Activated CD4-positive, alpha-beta T cell treated with anti-CD3 and anti-CD28 coated beads, Interleukin-2, amount 10 ng/mL, durations not matched to agents 7 days and 5 days (primary cell): ENCODE measurements around the gene TBC1D2B. TPM values are rescaled to one million over a fixed set of nuclear protein-coding genes. Genes with fewer than 3 reads are reported as not detected.

Experiments used
- CTCF ChIA-PET: fragments of 350-600 bp; sonication (Branson Sonifier 250); formaldehyde crosslinking; loops from one replicate; lab custom pipeline; 2021; ENCODE audit warnings: antibody characterized with exemption; lab: Charles Lee
- POLR2A ChIA-PET: fragments of 350-600 bp; sonication (Branson Sonifier 250); formaldehyde crosslinking; loops from one replicate; lab custom pipeline; 2021; ENCODE audit warnings: antibody characterized with exemption; lab: Charles Lee
- DNase-seq: peaks from one replicate; pipeline ENCODE4 v3.0.0-alpha.2; 2020
- H3K27ac Mint-ChIP-seq: one replicate; pipeline ENCODE4 v1.8.0; 2021; ENCODE audit warnings: mild to moderate bottlenecking, moderate library complexity, mixed read lengths
- H3K27me3 Mint-ChIP-seq: one replicate; pipeline ENCODE4 v1.8.0; 2021; ENCODE audit warnings: mixed read lengths
- H3K36me3 Mint-ChIP-seq: one replicate; pipeline ENCODE4 v1.8.0; 2021; ENCODE audit warnings: low read depth, mixed read lengths
- H3K4me1 Mint-ChIP-seq: one replicate; pipeline ENCODE4 v1.8.0; 2021; ENCODE audit warnings: mixed read lengths
- H3K4me3 Mint-ChIP-seq: one replicate; pipeline ENCODE4 v1.8.0; 2021; ENCODE audit warnings: mild to moderate bottlenecking, moderate library complexity, mixed read lengths
- H3K9me3 Mint-ChIP-seq: one replicate; pipeline ENCODE4 v1.8.0; 2021; ENCODE audit warnings: mixed read lengths
- total RNA-seq, 2 experiments: library from RNA; stranded (reverse); gene quantifications; one replicate each; pipeline ENCODE4 v1.2.3, GENCODE V29; 2021

Gene TBC1D2B
- total RNA-seq, 2 experiments from 2014 or later: 77.2 to 83.7 TPM

- Mint-ChIP-seq H3K27ac (peak overlapping the region; percentile 87), H3K4me3 (peak overlapping the region; percentile 25), H3K36me3 (peaks cover 63% of the 10 kb centered on the region), H3K4me1 (peaks cover 95% of the 10 kb centered on the region), H3K27me3 (no peaks in the 10 kb centered on the region), H3K9me3 (no peaks in the 10 kb centered on the region)
- POLR2A ChIA-PET: no interaction called here
- DNase-seq: peak; percentile 29
- CTCF ChIA-PET: interaction anchor here (0.6 to 1.9 kb wide), 9 partner anchors 9 to 858 kb away, joined by 3 to 11 read pairs (median 3); no protein-coding TSS in a partner anchor
These were observed 29.5 kb downstream of the TBC1D2B start for GRCh38 chr15:78047761-78048627.

GRCh38 chr15:78046796-78047341 lies 30.6 kb downstream of the TBC1D2B start:
- ChIA-PET CTCF (interaction anchor here (0.7 to 1.9 kb wide), 7 partner anchors 12 to 859 kb away, joined by 3 to 11 read pairs (median 3); no protein-coding TSS in a partner anchor), POLR2A (no interaction called here)
- H3K36me3 Mint-ChIP-seq: peaks cover 61% of the 10 kb centered on the region
- no peaks in the 10 kb centered on the region for H3K9me3 Mint-ChIP-seq
- no peaks in the 10 kb centered on the region for H3K27me3 Mint-ChIP-seq
- no peak for DNase-seq
- peak overlapping the region; percentile 25 for H3K4me3 Mint-ChIP-seq
- H3K4me1 Mint-ChIP-seq: peaks cover 94% of the 10 kb centered on the region
- H3K27ac Mint-ChIP-seq: peak overlapping the region; percentile 87

DNA sequence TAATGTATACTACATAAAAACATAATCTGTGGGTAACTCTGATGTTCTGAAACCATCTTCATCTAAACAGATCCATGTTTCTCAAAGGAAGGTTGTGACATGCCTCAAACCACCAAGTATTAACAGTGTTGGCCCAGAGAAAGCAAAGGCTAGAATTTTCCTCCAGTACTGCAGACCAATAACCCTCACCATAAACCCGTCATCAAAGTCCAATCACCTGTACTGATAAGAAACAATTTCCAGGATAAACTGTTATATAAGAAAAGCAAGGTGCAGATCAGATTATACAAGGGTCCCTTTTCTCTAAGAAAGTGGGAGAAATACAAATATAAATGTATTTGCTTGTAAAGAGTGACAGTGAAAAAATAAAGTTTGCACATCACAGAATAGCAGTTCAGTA lies 32.3 kb downstream of the TBC1D2B start:
- no peak overlapping the region for H3K4me3 Mint-ChIP-seq
- DNase-seq: no peak
- H3K4me1 Mint-ChIP-seq: peaks cover 90% of the 10 kb centered on the region
- peaks cover 62% of the 10 kb centered on the region for H3K36me3 Mint-ChIP-seq
- ChIA-PET POLR2A (interaction anchor here (0.6 kb wide), 1 partner anchor 15 kb away, joined by 4 read pairs; no protein-coding TSS in a partner anchor), CTCF (interaction anchor here (1.2 kb wide), 1 partner anchor 17 kb away, joined by 4 read pairs; no protein-coding TSS in a partner anchor)
- no peaks in the 10 kb centered on the region for H3K9me3 Mint-ChIP-seq
- H3K27me3 Mint-ChIP-seq: no peaks in the 10 kb centered on the region
- peak overlapping the region; percentile 20 for H3K27ac Mint-ChIP-seq

DNA sequence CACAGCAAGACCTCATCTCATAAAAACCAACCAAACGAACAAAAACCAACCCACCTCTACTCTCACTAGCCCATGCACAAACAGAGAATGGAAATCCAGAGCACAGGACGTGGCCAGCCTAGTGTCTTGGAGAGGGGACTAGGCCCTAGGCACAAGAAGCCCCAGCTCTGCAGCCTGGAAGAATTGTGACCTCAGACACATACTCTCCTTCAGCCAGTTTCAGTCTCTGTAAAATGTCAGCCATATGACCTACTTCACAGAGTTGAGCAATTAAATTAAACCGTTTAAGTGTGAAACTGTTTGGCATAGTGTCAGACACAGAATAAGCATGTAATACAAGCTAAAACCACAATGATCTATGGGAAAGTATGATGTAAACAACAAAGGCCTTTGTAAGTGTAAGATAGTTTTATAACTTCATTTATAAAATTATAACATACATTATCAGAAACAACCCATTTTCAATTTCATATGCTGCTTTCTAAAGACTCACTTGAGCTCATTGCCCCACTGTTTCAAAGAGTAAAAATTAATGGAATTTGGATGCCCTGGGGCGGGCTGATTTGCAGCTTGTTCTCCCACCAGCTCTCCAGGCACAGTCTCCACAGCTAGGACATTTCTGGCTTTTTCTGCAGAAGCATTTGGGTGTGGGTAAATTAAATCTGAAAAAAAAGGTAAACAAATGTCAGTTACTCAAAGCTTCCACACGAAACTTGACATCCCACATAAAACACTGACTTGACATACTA lies 32.9 kb downstream of the TBC1D2B start:
- no peak for DNase-seq
- Mint-ChIP-seq H3K27me3 (no peaks in the 10 kb centered on the region), H3K27ac (peak overlapping the region; percentile 80), H3K4me1 (peaks cover 90% of the 10 kb centered on the region), H3K36me3 (peaks cover 66% of the 10 kb centered on the region), H3K9me3 (no peaks in the 10 kb centered on the region), H3K4me3 (no peak overlapping the region)
- POLR2A ChIA-PET: interaction anchor here (0.6 kb wide), 1 partner anchor 16 kb away, joined by 4 read pairs; no protein-coding TSS in a partner anchor
- CTCF ChIA-PET: interaction anchor here (0.5 to 1.2 kb wide), 3 partner anchors 17 to 1836 kb away, joined by 3 to 5 read pairs (median 4); no protein-coding TSS in a partner anchor

GRCh38 chr15:78041946-78042345 lies 35.6 kb downstream of the TBC1D2B start:
- POLR2A ChIA-PET: no interaction called here
- Mint-ChIP-seq H3K36me3 (peaks cover 67% of the 10 kb centered on the region), H3K4me1 (peaks cover 89% of the 10 kb centered on the region), H3K9me3 (no peaks in the 10 kb centered on the region), H3K27me3 (no peaks in the 10 kb centered on the region), H3K4me3 (no peak overlapping the region), H3K27ac (no peak overlapping the region)
- CTCF ChIA-PET: interaction anchor here (0.7 to 2.4 kb wide), 6 partner anchors 10 to 230 kb away, joined by 3 to 7 read pairs (median 3); no protein-coding TSS in a partner anchor
- DNase-seq: no peak

GRCh38 chr15:78040653-78041244 lies 36.8 kb downstream of the TBC1D2B start:
- no peaks in the 10 kb centered on the region for H3K27me3 Mint-ChIP-seq
- no peak for DNase-seq
- no peak overlapping the region for H3K4me3 Mint-ChIP-seq
- CTCF ChIA-PET: interaction anchor here (0.8 to 1.0 kb wide), 2 partner anchors 18 to 29 kb away, joined by 3 read pairs; no protein-coding TSS in a partner anchor
- H3K9me3 Mint-ChIP-seq: no peaks in the 10 kb centered on the region
- peaks cover 88% of the 10 kb centered on the region for H3K4me1 Mint-ChIP-seq
- POLR2A ChIA-PET: no interaction called here
- H3K36me3 Mint-ChIP-seq: peaks cover 65% of the 10 kb centered on the region
- H3K27ac Mint-ChIP-seq: peak overlapping the region; percentile 51

- DNase-seq: no peak
- POLR2A ChIA-PET: no interaction called here
- Mint-ChIP-seq H3K27me3 (no peaks in the 10 kb centered on the region), H3K27ac (peak overlapping the region; percentile 82), H3K4me1 (peaks cover 91% of the 10 kb centered on the region), H3K4me3 (no peak overlapping the region), H3K36me3 (peaks cover 62% of the 10 kb centered on the region), H3K9me3 (no peaks in the 10 kb centered on the region)
- CTCF ChIA-PET: no interaction called here
These were observed 38.8 kb downstream of the TBC1D2B start for GRCh38 chr15:78038585-78039247.

DNA sequence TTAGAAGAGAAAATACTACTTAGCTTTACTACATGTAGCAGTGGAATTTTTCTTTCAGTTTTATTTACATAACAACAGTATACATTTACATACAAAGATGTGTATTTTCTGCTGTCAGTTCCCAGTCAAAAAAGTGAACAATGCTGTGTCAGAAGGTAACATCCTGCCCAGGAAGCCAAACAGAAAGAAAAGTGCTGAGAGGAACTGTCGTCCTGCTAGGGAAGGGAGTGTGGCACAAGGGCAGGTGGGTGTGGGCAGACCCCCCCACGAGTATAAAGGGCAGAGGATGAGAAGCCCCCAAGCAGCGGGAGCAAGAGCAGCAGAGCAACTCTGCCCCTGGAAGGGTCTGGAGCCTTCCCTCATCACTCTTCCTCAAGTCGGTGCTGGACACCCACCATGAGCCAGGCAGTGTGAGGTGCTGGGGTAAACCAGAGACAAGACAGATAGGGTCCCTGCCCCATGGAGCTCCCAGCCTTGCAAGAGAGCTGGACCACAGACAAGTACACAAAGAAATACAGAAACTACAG lies 39.7 kb downstream of the TBC1D2B start:
- Mint-ChIP-seq H3K27me3 (no peaks in the 10 kb centered on the region), H3K9me3 (no peaks in the 10 kb centered on the region), H3K36me3 (peaks cover 61% of the 10 kb centered on the region), H3K27ac (peak overlapping the region; percentile 82), H3K4me3 (peak overlapping the region; percentile 20), H3K4me1 (peaks cover 93% of the 10 kb centered on the region)
- POLR2A ChIA-PET: no interaction called here
- no peak for DNase-seq
- CTCF ChIA-PET: no interaction called here

DNA sequence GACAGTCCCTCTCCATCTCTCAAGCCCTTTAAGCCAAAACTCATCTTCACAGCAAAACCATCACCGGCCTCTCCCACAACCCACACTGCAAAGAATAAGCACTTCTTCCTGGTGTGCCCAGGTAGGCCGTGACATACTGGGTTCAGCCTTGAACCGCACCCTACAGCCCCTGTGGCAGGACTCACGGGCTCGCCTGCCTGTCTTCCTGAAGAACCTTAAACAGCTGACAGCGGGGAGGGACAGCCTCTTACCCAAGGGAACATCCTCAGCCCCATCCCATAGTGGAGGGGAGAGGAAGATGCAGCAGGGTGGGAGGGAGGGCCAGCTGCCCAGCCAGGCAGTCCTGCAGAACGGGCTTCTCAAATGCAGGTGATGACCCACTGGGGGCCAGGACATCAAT lies 40.2 kb downstream of the TBC1D2B start:
- peaks cover 60% of the 10 kb centered on the region for H3K36me3 Mint-ChIP-seq
- no peaks in the 10 kb centered on the region for H3K27me3 Mint-ChIP-seq
- no peaks in the 10 kb centered on the region for H3K9me3 Mint-ChIP-seq
- ChIA-PET CTCF (no interaction called here), POLR2A (no interaction called here)
- H3K4me1 Mint-ChIP-seq: peaks cover 93% of the 10 kb centered on the region
- no peak overlapping the region for H3K4me3 Mint-ChIP-seq
- peak overlapping the region; percentile 82 for H3K27ac Mint-ChIP-seq
- no peak for DNase-seq

- DNase-seq: no peak
- POLR2A ChIA-PET: no interaction called here
- peaks cover 92% of the 10 kb centered on the region for H3K4me1 Mint-ChIP-seq
- CTCF ChIA-PET: interaction anchor here (0.7 to 2.4 kb wide), 18 partner anchors 11 to 160 kb away, joined by 3 to 14 read pairs (median 4); no protein-coding TSS in a partner anchor
- H3K36me3 Mint-ChIP-seq: peaks cover 57% of the 10 kb centered on the region
- peak overlapping the region; percentile 4 for H3K4me3 Mint-ChIP-seq
- H3K27ac Mint-ChIP-seq: peak overlapping the region; percentile 79
- no peaks in the 10 kb centered on the region for H3K9me3 Mint-ChIP-seq
- H3K27me3 Mint-ChIP-seq: no peaks in the 10 kb centered on the region
These were observed 41.5 kb downstream of the TBC1D2B start for GRCh38 chr15:78035861-78036476.

- Mint-ChIP-seq H3K36me3 (peaks cover 58% of the 10 kb centered on the region), H3K9me3 (no peaks in the 10 kb centered on the region), H3K27ac (peak overlapping the region; percentile 79), H3K27me3 (no peaks in the 10 kb centered on the region), H3K4me3 (peak overlapping the region; percentile 40), H3K4me1 (peaks cover 92% of the 10 kb centered on the region)
- no peak for DNase-seq
- ChIA-PET POLR2A (no interaction called here), CTCF (interaction anchor here (0.8 to 2.4 kb wide), 18 partner anchors 12 to 161 kb away, joined by 3 to 14 read pairs (median 4); no protein-coding TSS in a partner anchor)
These were observed 42.2 kb downstream of the TBC1D2B start for GRCh38 chr15:78035321-78035751.
